ENCODE data around the gene BPHL.
"Not testable (repeated sequence)": the region's sequence is repeated elsewhere in the genome, so short reads cannot be mapped to it uniquely, and the experiment has no call there.

BPHL gene

GRCh38 chr6:3122823-3123182 lies 4.3 kb downstream of the BPHL start:
- no peak for DNase-seq (ENCODE audit: low read depth in 2 of 2)

- no peak for DNase-seq (ENCODE audit: low read depth in 2 of 2)
Measured at GRCh38 chr6:3124667-3125066, 6.2 kb downstream of the BPHL start.

DNA sequence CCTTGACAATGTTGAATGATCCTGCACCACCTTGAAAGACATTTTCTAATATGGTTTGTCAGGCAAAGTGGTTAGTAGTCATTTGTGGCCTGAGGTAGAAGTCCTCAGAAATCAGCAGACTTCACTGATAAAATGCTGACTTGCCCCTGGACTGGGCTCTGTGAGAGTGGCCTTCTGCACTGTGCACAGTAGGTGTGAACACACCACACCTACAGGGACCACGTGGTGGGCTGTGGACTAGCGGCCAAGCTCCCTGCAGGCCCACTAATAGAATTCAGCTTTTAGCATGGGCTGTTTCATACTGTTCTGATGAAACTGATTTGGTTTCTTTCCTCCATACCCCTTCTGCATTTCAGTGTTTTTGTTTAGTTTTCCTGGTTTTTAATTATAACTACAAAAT lies 7.3 kb downstream of the BPHL start:
- no peak for DNase-seq (ENCODE audit: low read depth in 2 of 2)

DNA sequence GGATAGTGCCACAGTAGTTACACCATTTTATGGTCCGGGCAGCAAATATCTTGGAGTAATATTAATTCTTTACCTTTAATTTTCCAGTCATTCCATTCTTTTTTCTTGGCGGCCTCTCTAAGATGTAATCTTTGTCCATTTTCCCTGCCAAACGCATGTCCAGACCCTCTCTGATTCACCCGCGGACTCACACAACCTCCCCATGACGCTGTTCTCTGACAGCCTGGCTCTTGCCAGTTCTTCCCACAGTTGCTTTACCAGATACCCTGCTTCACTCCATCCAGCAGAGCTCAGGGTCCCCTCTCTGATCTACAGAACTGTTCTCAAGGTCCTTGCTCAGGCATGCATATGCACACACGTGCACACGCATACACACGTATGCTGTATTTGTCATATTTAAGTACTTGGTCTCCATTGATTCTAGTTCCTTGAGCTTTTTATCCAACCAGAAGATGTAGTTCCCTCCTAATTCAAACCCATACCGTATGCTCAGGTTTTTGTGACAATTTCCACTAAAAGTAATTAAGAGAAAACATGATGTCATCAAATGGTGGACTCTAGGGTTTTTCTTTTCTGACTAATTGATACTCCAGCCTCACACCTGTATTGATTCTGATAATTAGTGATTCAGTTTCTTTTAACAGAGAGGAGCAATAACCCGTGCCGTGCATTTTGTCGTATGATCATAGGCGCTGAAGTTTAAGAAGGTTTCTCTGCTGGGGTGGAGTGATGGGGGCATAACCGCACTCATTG lies 10.0 kb downstream of the BPHL start:
- DNase-seq (ENCODE audit: low read depth in 2 of 2), result no peak

DNA sequence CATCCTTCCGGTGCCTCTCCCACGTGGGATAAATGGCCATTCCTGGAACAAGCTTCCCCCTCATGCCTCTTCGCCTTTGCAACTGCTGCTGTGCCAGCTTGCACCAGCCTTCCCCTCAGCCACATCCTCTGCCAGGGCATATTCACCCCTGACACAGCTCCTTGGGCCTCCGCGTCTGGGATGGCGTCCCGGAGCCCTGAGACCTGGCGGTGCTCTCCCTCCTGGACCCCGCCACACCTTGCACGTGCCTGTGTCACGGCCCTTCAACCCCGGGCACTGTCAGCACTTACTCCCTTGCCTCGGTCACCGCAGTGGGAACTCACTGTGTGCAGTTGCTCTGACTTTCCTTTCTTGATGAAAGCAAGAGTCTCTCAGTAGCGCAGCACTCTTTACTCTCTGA lies 13.2 kb downstream of the BPHL start:
- DNase-seq (ENCODE audit: low read depth in 2 of 2), result no peak

DNA sequence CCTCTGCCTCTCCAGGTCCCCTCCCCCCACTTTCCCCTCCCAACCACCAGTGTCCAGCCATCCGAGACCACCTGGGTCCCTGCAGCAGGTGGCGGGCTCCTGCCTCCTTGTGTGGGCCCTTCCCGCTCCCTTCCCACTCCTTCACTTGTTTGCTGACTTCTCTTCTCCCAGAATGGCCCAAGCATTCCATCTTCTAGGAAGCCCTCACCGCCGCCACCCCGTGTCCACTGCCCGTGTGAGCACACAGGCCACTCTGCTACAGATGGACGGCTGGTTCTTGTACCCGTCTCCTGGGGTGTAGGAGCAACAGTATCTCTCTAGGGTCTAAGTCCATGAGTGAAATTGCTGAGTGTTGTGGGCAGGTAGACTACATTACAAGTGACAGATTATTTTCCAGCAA lies 15.0 kb downstream of the BPHL start:
- no peak for DNase-seq (ENCODE audit: low read depth in 2 of 2)

GRCh38 chr6:3135668-3136291 lies 17.3 kb downstream of the BPHL start:
- no peak for DNase-seq (ENCODE audit: low read depth in 2 of 2)

DNA sequence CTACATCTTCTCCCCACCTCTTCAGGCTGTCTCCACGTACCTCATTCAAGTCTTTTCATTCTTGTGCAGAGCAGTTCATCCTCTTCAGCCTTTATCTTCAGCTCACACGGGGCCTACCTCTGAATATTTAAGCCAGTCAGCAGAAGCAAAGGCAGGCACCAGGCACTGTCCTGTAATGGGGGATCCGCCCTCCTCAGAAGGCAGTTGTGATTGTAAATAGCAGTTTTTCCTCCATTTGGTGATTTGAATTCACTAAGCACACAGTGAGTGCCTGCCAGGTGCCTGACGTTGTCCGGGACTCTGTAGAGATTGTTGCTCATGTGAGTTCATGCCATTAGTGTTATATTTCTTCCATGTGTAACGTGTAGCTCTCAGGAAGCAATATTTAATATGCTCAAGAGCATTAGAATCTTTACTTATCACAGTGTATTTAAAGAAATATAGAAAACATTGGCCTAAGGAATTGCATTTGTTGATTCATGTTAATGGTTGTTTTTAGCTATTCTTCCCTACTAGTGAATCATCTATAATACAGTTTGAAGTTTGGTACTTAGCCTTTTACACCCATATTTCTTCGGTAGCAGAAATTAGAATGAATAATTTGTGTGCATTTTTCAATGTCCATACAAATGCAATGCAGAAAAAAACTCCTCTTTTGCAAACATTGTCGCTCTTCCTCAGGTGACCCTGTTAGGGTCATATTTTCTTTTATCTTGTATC lies 17.9 kb downstream of the BPHL start:
- no peak for DNase-seq (ENCODE audit: low read depth in 2 of 2)

DNA sequence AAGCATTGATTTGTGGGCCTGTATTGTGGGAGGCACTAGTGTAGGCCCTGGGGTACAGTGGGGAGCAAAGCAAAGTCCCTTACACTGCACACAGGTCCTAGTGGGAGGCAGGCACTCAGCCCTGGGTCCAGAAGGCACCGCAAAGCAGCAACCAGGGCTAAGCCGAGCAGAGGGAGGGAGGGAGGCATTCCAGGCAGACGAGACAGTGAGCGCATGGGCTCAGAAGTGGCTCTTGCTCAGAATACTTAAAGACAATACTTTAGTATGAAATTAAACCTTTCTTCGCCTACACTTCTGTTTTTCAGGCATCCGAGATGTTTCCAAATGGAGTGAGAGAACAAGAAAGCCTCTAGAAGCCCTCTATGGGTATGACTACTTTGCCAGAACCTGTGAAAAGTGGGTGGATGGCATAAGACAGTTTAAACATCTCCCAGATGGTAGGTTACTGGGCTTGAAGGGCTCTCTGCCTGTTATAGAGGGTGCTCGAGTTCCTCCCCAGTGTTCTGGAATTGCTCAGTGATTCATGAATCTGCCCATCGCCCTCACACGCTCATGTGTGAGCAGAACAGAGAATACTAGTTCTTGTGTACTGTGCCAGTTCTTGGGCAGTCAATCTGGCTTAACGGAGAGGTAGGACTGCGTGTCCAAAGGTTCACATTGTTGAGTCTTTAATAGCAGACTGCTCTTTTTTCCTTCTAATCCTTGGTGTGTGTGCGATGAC lies 18.7 kb downstream of the BPHL start:
- DNase-seq (ENCODE audit: low read depth in 2 of 2), result no peak

GRCh38 chr6:3137873-3138272 lies 19.4 kb downstream of the BPHL start:
- DNase-seq (ENCODE audit: low read depth in 2 of 2), result not testable (repeated sequence)

- DNase-seq (ENCODE audit: low read depth in 2 of 2), result no peak
Measured at GRCh38 chr6:3138341-3138740, 19.8 kb downstream of the BPHL start.

DNA sequence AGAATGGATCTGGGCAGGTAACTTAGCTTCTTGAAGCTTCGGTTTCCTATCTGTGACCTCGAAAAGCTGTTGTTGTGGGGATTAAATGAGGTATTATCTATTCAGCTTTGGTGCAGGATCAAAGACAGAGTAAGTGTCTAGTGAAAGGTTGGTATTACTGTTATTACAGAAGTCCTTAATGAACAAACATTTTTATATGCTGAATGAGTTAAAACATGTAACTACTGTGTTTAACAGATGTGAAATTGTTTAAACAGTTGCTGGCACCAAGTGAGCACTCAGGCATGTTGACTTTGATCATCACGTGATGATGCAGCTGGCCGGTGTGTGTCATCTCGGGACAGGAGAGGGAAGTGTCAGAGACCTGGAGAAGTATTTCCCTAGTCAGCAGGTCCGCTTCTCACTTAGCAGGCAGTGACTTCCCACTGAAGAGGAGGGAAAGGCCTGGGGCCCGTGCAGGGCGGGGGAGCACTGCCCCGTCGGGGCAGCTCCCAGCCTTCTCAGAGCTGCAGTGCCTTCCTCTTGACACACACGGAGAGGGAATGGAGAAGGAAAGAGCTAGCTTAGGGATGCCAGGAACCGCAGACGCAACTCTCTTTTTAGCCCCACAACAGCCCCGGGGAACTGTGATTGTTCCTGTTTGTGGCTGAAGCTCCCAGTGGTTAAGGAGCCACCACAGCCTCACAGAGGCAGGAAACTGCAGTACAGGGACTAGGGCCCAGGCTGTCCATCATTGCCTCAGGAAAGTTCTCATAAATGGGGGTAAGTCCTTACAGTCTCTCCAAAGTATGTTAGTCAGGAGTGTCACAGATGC lies 20.8 kb downstream of the BPHL start:
- DNase-seq (ENCODE audit: low read depth in 2 of 2), result no peak

DNA sequence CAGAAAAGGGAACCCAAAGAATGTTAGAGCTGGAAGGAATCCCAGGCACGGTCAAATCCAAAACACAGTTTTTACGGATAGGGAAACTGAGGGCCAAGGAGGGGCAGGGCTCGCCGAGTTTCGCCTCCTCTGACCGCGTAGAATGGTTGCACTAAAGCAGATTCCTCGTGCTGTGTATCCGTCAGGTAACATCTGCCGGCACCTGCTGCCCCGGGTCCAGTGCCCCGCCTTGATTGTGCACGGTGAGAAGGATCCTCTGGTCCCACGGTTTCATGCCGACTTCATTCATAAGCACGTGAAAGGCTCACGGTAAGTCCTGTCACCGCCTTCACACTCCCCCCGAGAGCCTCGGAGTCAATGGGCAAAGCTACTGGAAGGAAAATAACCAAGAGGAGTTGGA lies 21.7 kb downstream of the BPHL start:
- DNase-seq (ENCODE audit: low read depth in 2 of 2), result no peak

DNA sequence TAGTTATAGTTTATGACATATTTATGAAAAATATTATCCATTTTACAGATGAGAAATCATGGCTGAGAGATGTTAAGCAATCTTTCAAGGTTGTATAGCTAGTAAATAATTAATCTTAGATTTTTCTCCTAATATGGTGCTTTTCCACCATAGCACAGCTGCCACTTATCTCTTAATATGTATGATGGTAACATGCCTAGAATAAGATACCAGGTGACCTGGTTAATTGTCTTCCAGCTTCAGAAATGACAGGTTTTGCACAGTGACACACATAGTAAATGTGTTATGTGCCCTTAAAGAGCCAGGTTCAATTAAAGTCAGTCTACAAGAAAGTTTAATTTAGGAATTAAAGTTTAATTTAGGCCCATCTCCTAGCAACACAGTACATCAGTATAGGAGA lies 24.0 kb downstream of the BPHL start:
- no peak for DNase-seq (ENCODE audit: low read depth in 2 of 2)

- DNase-seq (ENCODE audit: low read depth in 2 of 2), result no peak
Measured at GRCh38 chr6:3143158-3143557, 24.6 kb downstream of the BPHL start.

DNA sequence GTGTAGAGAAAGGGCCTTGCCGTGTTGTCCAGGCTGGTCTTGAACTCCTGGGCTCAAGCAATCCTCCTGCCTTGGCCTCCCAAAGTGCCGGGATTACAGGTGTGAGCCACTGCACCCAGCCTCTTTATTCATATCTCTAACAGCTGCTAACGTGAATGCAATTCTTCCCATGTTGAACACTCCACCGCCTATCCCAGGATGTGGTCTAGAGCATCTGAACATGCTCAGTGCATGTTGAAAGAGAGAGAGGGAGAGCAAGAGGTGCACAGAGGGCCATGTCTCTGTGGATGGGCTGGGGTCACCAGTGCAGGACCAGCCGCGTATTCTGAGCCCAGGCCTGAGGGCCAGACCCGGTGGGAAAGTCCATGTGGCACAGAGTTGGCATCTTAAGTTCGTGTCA lies 26.1 kb downstream of the BPHL start:
- DNase-seq (ENCODE audit: low read depth in 2 of 2), result no peak

- no peak for DNase-seq (ENCODE audit: low read depth in 2 of 2)
Measured at GRCh38 chr6:3147914-3148757, 29.6 kb downstream of the BPHL start.

DNA sequence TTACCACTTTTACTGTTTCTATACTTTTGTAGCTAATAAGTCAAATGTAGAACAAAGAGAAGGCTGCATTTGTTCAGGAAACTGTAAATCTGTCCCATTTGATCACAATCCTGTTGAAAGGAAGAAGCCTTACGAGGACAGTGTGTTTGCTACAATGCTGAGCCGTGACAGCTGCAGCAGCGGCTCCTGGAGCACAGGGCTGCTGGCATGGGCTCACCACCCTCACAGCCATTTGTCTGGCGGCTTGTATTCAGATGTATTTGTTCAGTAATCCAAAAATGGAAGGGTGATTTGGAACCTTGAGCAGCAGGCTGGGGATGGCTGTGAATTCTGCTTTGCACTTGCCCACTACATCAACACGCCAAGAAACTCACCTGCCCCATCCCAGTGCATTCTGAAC lies 33.2 kb downstream of the BPHL start:
- DNase-seq (ENCODE audit: low read depth in 2 of 2), result no peak

DNA sequence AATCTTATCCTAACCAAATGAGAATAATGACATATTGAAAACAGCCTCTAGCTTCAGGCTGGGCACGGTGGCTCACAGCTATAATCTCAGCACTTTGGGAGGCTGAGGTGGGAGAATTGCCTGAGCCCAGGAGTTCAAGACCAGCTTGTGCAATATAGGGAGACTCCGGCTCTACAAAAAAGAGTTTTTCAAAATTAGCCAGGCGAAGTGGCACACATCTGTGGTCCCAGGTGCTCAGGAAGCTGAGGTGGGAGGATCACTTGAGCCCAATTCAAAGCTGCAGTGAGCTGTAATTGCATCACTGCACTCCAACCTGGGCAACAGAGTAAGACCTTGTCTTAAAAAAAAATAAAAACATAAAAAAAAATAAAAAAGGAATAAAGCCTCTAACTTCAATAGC lies 34.2 kb downstream of the BPHL start:
- no peak for DNase-seq (ENCODE audit: low read depth in 2 of 2)

- DNase-seq (ENCODE audit: low read depth in 2 of 2), result not testable (repeated sequence)
Measured at GRCh38 chr6:3155416-3155815, 36.9 kb downstream of the BPHL start.
